ENCODE data around the gene C22orf23. TPM values are rescaled to one million over a fixed set of nuclear protein-coding genes. Genes with fewer than 3 reads are reported as not detected.

Gene C22orf23
- total RNA-seq, 4 donors from 2014 or later: 0.31 to 0.40 TPM; not detected in 2

GRCh38 chr22:37922191-37922590 is 31.2 kb downstream of the C22orf23 start:
- Histone ChIP-seq H3K4me1 (peaks cover 0 to 31% (median 0%) of the 10 kb centered on the region in 3 donors), H3K36me3 (peaks cover 0 to 98% of the 10 kb centered on the region in 2 donors), H3K4me3 (no peak overlapping the region), H3K9me3 (no peaks in the 10 kb centered on the region), H3K27me3 (no peaks in the 10 kb centered on the region), H3K27ac (peak overlapping the region in 2 of 4 donors; percentile 41 to 54)
- no peak for TF ChIP-seq CTCF (IDR thresholded peaks at IDR 0.05)
- no peak for TF ChIP-seq POLR2AphosphoS5 (IDR thresholded peaks at IDR 0.05)
- no peak for TF ChIP-seq EP300 (IDR thresholded peaks at IDR 0.05)
- no peak for TF ChIP-seq POLR2A (IDR thresholded peaks at IDR 0.05)
- ATAC-seq: no peak
- WGBS, 2 donors (ENCODE audit: low coverage in 1 of 2): no CpG with 5 or more reads among the region's 11 CpGs

DNA sequence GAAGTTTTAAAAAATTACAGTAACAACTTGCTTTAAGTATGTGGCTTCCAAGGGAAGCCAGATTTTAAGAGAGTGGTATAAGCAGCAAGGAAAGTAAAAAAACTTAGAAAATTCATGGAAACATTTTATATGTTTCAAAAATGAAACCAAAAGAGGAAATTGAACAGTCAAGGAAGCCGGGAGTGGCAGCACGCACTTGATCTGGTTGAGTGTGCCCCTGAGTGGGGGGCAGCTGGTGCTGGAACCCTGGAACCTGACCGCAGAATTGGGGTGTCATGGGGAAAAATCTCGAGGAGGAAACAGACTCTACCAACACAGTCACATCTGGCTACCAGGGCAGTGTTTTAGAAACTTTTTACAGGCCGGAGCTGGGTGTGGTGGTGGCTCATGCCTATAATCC is 33.3 kb downstream of the C22orf23 start:
- H3K36me3 ChIP-seq: peaks cover 0 to 98% of the 10 kb centered on the region in 2 donors
- H3K27ac ChIP-seq: peak overlapping the region in 2 of 4 donors; percentile 16 to 52
- no peak for TF ChIP-seq POLR2A (IDR thresholded peaks at IDR 0.05)
- no peak for TF ChIP-seq EP300 (IDR thresholded peaks at IDR 0.05)
- TF ChIP-seq POLR2AphosphoS5 (IDR thresholded peaks at IDR 0.05): no peak
- no peak for TF ChIP-seq CTCF (IDR thresholded peaks at IDR 0.05)
- 82 to 87% methylated on average over 4 to 5 of the region's 5 CpGs for WGBS, 2 donors (ENCODE audit: low coverage in 1 of 2)
- H3K4me3 ChIP-seq: no peak overlapping the region
- no peaks in the 10 kb centered on the region for H3K9me3 ChIP-seq
- H3K4me1 ChIP-seq: peaks cover 0 to 26% (median 0%) of the 10 kb centered on the region in 3 donors
- H3K27me3 ChIP-seq: no peaks in the 10 kb centered on the region
- ATAC-seq: no peak

- TF ChIP-seq POLR2A (IDR thresholded peaks at IDR 0.05) (no peak), EP300 (IDR thresholded peaks at IDR 0.05) (no peak), CTCF (IDR thresholded peaks at IDR 0.05) (no peak), POLR2AphosphoS5 (IDR thresholded peaks at IDR 0.05) (no peak)
- Histone ChIP-seq H3K27me3 (no peaks in the 10 kb centered on the region), H3K27ac (peak overlapping the region in 2 of 4 donors; percentile 54 to 63), H3K9me3 (no peaks in the 10 kb centered on the region), H3K4me3 (no peak overlapping the region), H3K4me1 (peaks cover 0 to 16% (median 0%) of the 10 kb centered on the region in 3 donors), H3K36me3 (peaks cover 0 to 98% of the 10 kb centered on the region in 2 donors)
- WGBS, 2 donors (ENCODE audit: low coverage in 1 of 2): 51 to 59% methylated on average over 3 to 5 of the region's 25 CpGs
- no peak for ATAC-seq
Observed at GRCh38 chr22:37918580-37919270, 34.7 kb downstream of the C22orf23 start.

GRCh38 chr22:37917874-37918548 is 35.4 kb downstream of the C22orf23 start:
- no peak for ATAC-seq
- no peaks in the 10 kb centered on the region for H3K27me3 ChIP-seq
- WGBS, 2 donors (ENCODE audit: low coverage in 1 of 2): 60 to 80% methylated on average over 1 of the region's 4 CpGs
- no peak overlapping the region for H3K4me3 ChIP-seq
- peaks cover 0 to 98% of the 10 kb centered on the region in 2 donors for H3K36me3 ChIP-seq
- TF ChIP-seq POLR2AphosphoS5 (IDR thresholded peaks at IDR 0.05): no peak
- no peak for TF ChIP-seq EP300 (IDR thresholded peaks at IDR 0.05)
- no peak for TF ChIP-seq POLR2A (IDR thresholded peaks at IDR 0.05)
- no peak for TF ChIP-seq CTCF (IDR thresholded peaks at IDR 0.05)
- no peaks in the 10 kb centered on the region for H3K9me3 ChIP-seq
- peak overlapping the region in 3 of 4 donors; percentile 44 to 63 (median 54) for H3K27ac ChIP-seq
- peaks cover 0 to 16% (median 0%) of the 10 kb centered on the region in 3 donors for H3K4me1 ChIP-seq
